ENCODE data around the gene TMEM38A. TPM values are rescaled to one million over a fixed set of nuclear protein-coding genes. Genes with fewer than 3 reads are reported as not detected.
"Not testable (repeated sequence)": the region's sequence is repeated elsewhere in the genome, so short reads cannot be mapped to it uniquely, and the experiment has no call there.

Gene TMEM38A
- total RNA-seq, 1 experiment from 2014 or later: 3.8 TPM

- POLR2A ChIA-PET: no interaction called here
- H3K36me3 Mint-ChIP-seq (ENCODE audit: insufficient read depth, unreplicated experiment): peaks cover 6% of the 10 kb centered on the region
- CTCF ChIA-PET: no interaction called here
- no TSS peak for BruUV-seq (replicated peaks)
- intact Hi-C loops (cut with micrococcal nuclease; ENCODE audit: unreplicated experiment): no loop called here
- H3K27me3 ChIP-seq (replicated peaks; ENCODE audit: control insufficient read depth, insufficient read depth, low read length): no peaks in the 10 kb centered on the region
- no peaks in the 10 kb centered on the region for H3K4me1 Mint-ChIP-seq (ENCODE audit: low read depth, unreplicated experiment)
- TF ChIP-seq CTCF (IDR thresholded peaks at IDR 0.05; ENCODE audit: insufficient read depth in 1 of 2, low read depth in 1 of 2, low read length in 1 of 2, severe bottlenecking in 1 of 2, unreplicated experiment in 1 of 2): no peak
- H3K27ac Mint-ChIP-seq (ENCODE audit: unreplicated experiment): no peak overlapping the region
- no peaks in the 10 kb centered on the region for H3K9me3 Mint-ChIP-seq (ENCODE audit: unreplicated experiment)
- no peaks in the 10 kb centered on the region for H3K9me3 ChIP-seq
- DNase-seq: no peak
- H3K36me3 ChIP-seq (ENCODE audit: control insufficient read depth, insufficient read depth, low read length): no peaks in the 10 kb centered on the region
- no peaks in the 10 kb centered on the region for H3K4me1 ChIP-seq
- H3K4me3 ChIP-seq (ENCODE audit: low read depth, low read length): no peak overlapping the region
- H3K4me3 Mint-ChIP-seq (ENCODE audit: unreplicated experiment): no peak overlapping the region
- no peaks in the 10 kb centered on the region for H3K27me3 Mint-ChIP-seq (ENCODE audit: insufficient read depth, unreplicated experiment)
These were observed 9.4 kb downstream of the TMEM38A start for GRCh38 chr19:16670291-16670690.

- Mint-ChIP-seq H3K27me3 (ENCODE audit: insufficient read depth, unreplicated experiment) (no peaks in the 10 kb centered on the region), H3K36me3 (ENCODE audit: insufficient read depth, unreplicated experiment) (peaks cover 6% of the 10 kb centered on the region), H3K4me1 (ENCODE audit: low read depth, unreplicated experiment) (peaks cover 7% of the 10 kb centered on the region), H3K27ac (ENCODE audit: unreplicated experiment) (no peak overlapping the region), H3K9me3 (ENCODE audit: unreplicated experiment) (no peaks in the 10 kb centered on the region), H3K4me3 (ENCODE audit: unreplicated experiment) (no peak overlapping the region)
- ChIA-PET CTCF (interaction anchor here (0.6 kb wide), 1 partner anchor 254 kb away, joined by 3 read pairs; no protein-coding TSS in a partner anchor), POLR2A (interaction anchor here (0.6 kb wide), 2 partner anchors 11 to 301 kb away, joined by 4 read pairs; partner anchors contain the start of gene TMEM38A)
- no peak overlapping the region for H3K4me3 ChIP-seq (ENCODE audit: low read depth, low read length)
- no peak for DNase-seq
- no peaks in the 10 kb centered on the region for H3K27me3 ChIP-seq (replicated peaks; ENCODE audit: control insufficient read depth, insufficient read depth, low read length)
- H3K9me3 ChIP-seq: no peaks in the 10 kb centered on the region
- no peaks in the 10 kb centered on the region for H3K36me3 ChIP-seq (ENCODE audit: control insufficient read depth, insufficient read depth, low read length)
- H3K4me1 ChIP-seq: peaks cover 5% of the 10 kb centered on the region; the same call in 1 of the 2 replicates
- no peak for TF ChIP-seq CTCF (IDR thresholded peaks at IDR 0.05; ENCODE audit: insufficient read depth in 1 of 2, low read depth in 1 of 2, low read length in 1 of 2, severe bottlenecking in 1 of 2, unreplicated experiment in 1 of 2)
- intact Hi-C loops (cut with micrococcal nuclease; ENCODE audit: unreplicated experiment): no loop called here
- no TSS peak for BruUV-seq (replicated peaks)
These were observed 10.8 kb downstream of the TMEM38A start for GRCh38 chr19:16671652-16672274.

GRCh38 chr19:16673231-16673630 lies 12.3 kb downstream of the TMEM38A start:
- no peak for DNase-seq
- ChIA-PET CTCF (no interaction called here), POLR2A (no interaction called here)
- no TSS peak for BruUV-seq (replicated peaks)
- no peaks in the 10 kb centered on the region for H3K27me3 Mint-ChIP-seq (ENCODE audit: insufficient read depth, unreplicated experiment)
- peaks cover 7% of the 10 kb centered on the region for H3K4me1 Mint-ChIP-seq (ENCODE audit: low read depth, unreplicated experiment)
- Histone ChIP-seq H3K27me3 (replicated peaks; ENCODE audit: control insufficient read depth, insufficient read depth, low read length) (no peaks in the 10 kb centered on the region), H3K4me1 (peaks cover 5% of the 10 kb centered on the region; the same call in 1 of the 2 replicates), H3K4me3 (ENCODE audit: low read depth, low read length) (no peak overlapping the region), H3K9me3 (no peaks in the 10 kb centered on the region), H3K36me3 (ENCODE audit: control insufficient read depth, insufficient read depth, low read length) (no peaks in the 10 kb centered on the region)
- no peak for TF ChIP-seq CTCF (IDR thresholded peaks at IDR 0.05; ENCODE audit: insufficient read depth in 1 of 2, low read depth in 1 of 2, low read length in 1 of 2, severe bottlenecking in 1 of 2, unreplicated experiment in 1 of 2)
- intact Hi-C loops (cut with micrococcal nuclease; ENCODE audit: unreplicated experiment): no loop called here
- no peak overlapping the region for H3K4me3 Mint-ChIP-seq (ENCODE audit: unreplicated experiment)
- no peak overlapping the region for H3K27ac Mint-ChIP-seq (ENCODE audit: unreplicated experiment)
- no peaks in the 10 kb centered on the region for H3K36me3 Mint-ChIP-seq (ENCODE audit: insufficient read depth, unreplicated experiment)
- H3K9me3 Mint-ChIP-seq (ENCODE audit: unreplicated experiment): no peaks in the 10 kb centered on the region

- H3K27ac Mint-ChIP-seq (ENCODE audit: unreplicated experiment); POLR2A ChIA-PET; DNase-seq; H3K9me3 ChIP-seq; H3K4me3 Mint-ChIP-seq (ENCODE audit: unreplicated experiment); H3K36me3 Mint-ChIP-seq (ENCODE audit: insufficient read depth, unreplicated experiment); CTCF ChIA-PET; H3K4me1 ChIP-seq; H3K27me3 Mint-ChIP-seq (ENCODE audit: insufficient read depth, unreplicated experiment); BruUV-seq (replicated peaks); H3K27me3 ChIP-seq (replicated peaks; ENCODE audit: control insufficient read depth, insufficient read depth, low read length); intact Hi-C loops (cut with micrococcal nuclease; ENCODE audit: unreplicated experiment); H3K36me3 ChIP-seq (ENCODE audit: control insufficient read depth, insufficient read depth, low read length); H3K9me3 Mint-ChIP-seq (ENCODE audit: unreplicated experiment); H3K4me1 Mint-ChIP-seq (ENCODE audit: low read depth, unreplicated experiment); H3K4me3 ChIP-seq (ENCODE audit: low read depth, low read length): not testable (repeated sequence)
These were observed 12.9 kb downstream of the TMEM38A start for GRCh38 chr19:16673839-16674238.

All from Caco-2 (cell line).